Central memory CD8-positive, alpha-beta T cell (primary cell): ENCODE data around the gene KLRC3.
"Not testable (repeated sequence)": the region's sequence is repeated elsewhere in the genome, so short reads cannot be mapped to it uniquely, and the experiment has no call there.

Experiments used
- ATAC-seq: fragments of 150-1000 bp; cut with Tn5 transposase; replicated peaks from 2 replicates; pipeline ENCODE4 v1.10.0; 2022; ENCODE audit warnings: mild to moderate bottlenecking, moderate FRiP score, moderate number of reproducible peaks; ENCODE audit not compliant: poor library complexity, severe bottlenecking; ENCODE audit errors: extremely low read depth
- DNase-seq, 2 donors: peaks; one replicate each; pipeline ENCODE4 v3.0.0; 2021; ENCODE audit warnings: low spot score in 2 of 2
- H3K27ac Mint-ChIP-seq: one replicate; pipeline ENCODE4 v1.8.0; 2022; ENCODE audit warnings: low read depth, mild to moderate bottlenecking, moderate library complexity, mixed read lengths
- H3K27me3 Mint-ChIP-seq: one replicate; pipeline ENCODE4 v1.8.0; 2022; ENCODE audit warnings: mixed read lengths
- H3K36me3 Mint-ChIP-seq: one replicate; pipeline ENCODE4 v1.8.0; 2022; ENCODE audit warnings: mild to moderate bottlenecking, moderate library complexity, mixed read lengths; ENCODE audit not compliant: insufficient read depth
- H3K4me1 Mint-ChIP-seq: one replicate; pipeline ENCODE4 v1.8.0; 2022; ENCODE audit warnings: mixed read lengths
- H3K4me3 Mint-ChIP-seq: one replicate; pipeline ENCODE4 v1.8.0; 2022; ENCODE audit warnings: mild to moderate bottlenecking, moderate library complexity, mixed read lengths
- H3K9me3 Mint-ChIP-seq: one replicate; pipeline ENCODE4 v1.8.0; 2022; ENCODE audit warnings: mixed read lengths

KLRC3 gene

DNA sequence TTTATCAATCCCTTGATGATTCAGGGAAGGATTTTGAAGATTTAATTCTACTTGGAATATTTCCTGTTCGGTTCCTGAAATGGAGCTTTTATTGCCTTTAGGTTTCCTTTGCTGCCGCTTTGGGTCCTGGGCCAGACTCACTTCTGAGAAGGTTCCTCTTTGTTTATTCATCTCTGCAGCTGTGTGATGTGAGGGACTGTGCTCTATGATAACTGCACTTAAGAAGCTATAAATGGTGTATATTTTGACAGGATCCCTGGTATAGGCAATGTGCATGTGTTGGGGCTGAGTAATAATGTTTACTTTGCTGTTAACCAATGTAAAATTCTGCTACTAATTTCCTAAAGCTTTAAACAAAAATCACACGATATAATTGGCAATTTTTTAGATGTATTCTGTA, 15.4 kb upstream of the KLRC3 start, which contains the start of gene KLRC2:
TSS of gene KLRC2 (minus strand) at position 195 of the 400 bp plus-strand sequence. CDS start at position 171, 24 bp downstream.
- not testable (repeated sequence) for H3K36me3 Mint-ChIP-seq, H3K4me3 Mint-ChIP-seq, DNase-seq, H3K4me1 Mint-ChIP-seq, H3K27ac Mint-ChIP-seq, H3K27me3 Mint-ChIP-seq, H3K9me3 Mint-ChIP-seq
- peak; percentile 54 for ATAC-seq

DNA sequence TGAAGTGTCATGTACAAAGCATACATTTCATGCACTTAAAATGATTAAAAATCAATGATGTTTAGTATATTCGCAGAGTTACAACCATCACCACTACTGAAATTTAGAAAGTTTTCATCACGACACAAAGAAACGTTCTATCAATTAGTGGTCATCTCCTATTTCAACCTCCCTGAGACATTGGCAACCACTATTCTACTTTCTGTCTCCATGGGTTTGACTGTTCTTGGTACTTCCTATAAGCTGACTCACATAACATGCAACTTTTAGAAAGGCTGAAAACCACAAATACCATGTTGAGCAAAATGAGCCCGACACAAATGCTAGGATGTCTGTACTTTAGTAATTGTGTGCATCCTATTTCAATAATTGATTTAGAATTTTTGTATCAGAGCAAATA, 10.2 kb upstream of the KLRC3 start:
- ATAC-seq: peak; percentile 49
- H3K4me1 Mint-ChIP-seq, DNase-seq, H3K4me3 Mint-ChIP-seq, H3K36me3 Mint-ChIP-seq, H3K9me3 Mint-ChIP-seq, H3K27ac Mint-ChIP-seq, H3K27me3 Mint-ChIP-seq: not testable (repeated sequence)

DNA sequence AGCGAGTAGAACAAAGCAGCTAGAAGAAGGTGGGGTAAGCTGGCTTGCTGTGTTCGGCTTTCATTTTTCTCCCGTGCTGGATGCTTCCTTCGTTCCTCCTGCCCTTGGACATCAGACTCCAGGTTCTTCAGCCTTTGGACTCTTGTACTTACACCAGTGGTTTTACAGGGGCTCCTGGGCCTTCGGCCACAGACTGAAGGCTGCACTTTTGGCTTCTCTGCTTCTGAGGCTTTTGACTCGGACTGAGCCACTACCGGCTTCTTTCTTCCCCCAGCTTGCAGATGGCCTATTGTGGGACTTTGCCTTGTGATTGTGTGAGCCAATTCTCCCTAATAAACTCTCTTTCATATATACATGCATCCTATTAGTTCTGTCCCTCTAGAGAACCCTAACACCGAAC, 5.5 kb upstream of the KLRC3 start:
- not testable (repeated sequence) for H3K27me3 Mint-ChIP-seq, H3K4me1 Mint-ChIP-seq, H3K9me3 Mint-ChIP-seq, H3K36me3 Mint-ChIP-seq, H3K4me3 Mint-ChIP-seq, ATAC-seq, DNase-seq
- peak overlapping the region; percentile 51 for H3K27ac Mint-ChIP-seq

DNA sequence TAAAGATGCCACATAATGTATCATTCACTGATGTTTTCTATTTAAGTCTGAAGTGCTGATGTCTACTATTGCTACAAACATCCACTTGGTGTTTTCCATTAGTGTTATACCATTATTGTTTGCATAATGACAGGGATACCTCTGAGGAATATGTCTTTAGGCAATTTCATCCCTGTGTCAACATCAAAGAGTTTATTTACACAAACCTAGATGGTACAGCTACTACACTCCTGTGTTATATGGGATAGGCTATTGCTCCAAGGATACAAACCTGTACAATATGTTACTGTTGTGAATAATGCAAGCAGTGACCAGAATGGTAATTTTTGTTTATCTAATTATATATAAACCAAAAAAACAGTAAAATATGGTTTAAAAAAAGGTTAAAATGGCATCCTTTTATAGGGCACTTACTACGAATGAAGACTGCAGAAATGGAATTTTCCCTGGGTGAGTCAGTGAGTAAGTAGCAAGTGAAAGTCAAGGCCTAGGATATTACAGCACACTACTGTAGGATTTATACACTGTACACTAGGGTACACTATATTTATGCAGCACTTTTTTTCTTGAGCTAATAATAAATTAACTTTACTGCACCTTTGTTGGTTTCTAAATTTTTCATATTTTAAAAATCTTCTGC, 4.0 kb upstream of the KLRC3 start:
- not testable (repeated sequence) for H3K36me3 Mint-ChIP-seq, ATAC-seq, H3K27me3 Mint-ChIP-seq, H3K27ac Mint-ChIP-seq, H3K9me3 Mint-ChIP-seq, H3K4me3 Mint-ChIP-seq, H3K4me1 Mint-ChIP-seq, DNase-seq

DNA sequence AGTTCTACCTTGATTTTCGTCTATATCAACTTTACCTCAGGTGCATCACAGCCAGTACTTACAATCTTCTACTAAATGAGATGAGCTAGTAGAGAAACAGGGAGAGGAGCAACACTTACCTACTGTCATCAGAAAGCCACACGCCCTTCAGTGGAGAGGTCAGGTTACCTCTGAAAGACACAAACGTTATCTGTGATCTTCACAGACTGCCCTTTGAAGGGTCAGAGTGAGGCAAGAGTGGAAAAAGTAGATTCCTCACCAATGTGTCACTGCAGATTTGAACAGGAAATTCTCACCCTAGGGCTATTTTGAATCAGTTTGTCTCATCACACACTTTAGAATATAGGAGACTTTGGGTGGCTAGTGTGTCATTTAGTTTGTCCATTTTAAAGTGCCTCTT, 1.8 kb upstream of the KLRC3 start:
- H3K4me3 Mint-ChIP-seq, H3K27me3 Mint-ChIP-seq, H3K27ac Mint-ChIP-seq, DNase-seq, ATAC-seq, H3K9me3 Mint-ChIP-seq, H3K4me1 Mint-ChIP-seq, H3K36me3 Mint-ChIP-seq: not testable (repeated sequence)

DNA sequence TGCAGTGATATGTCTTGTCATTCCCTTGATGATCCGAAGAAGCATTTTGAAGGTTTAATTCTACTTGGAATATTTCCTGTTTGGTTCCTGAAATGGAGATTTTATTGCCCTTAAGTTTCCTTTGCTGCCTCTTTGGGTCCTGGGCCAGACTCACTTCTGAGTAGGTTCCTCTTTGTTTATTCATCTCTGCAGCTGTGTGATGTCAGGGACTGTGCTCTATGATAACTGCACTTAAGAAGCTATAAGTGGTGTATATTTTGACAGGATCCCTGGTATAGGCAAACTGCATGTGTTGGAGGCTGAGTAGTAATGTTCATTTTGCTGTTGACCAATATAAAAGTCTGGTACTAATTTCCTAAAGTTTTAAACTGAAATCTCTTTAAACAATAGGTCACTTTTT, 11.0 kb downstream of the KLRC3 start, which contains the start of gene KLRC4:
TSS of gene KLRC4 (minus strand) at position 366 of the 400 bp plus-strand sequence. CDS start at position 184, 182 bp downstream.
- Mint-ChIP-seq H3K4me3 (peak within 1 kb of the TSS; percentile 88), H3K9me3 (no peaks in the 10 kb centered on the region), H3K4me1 (peaks cover 17% of the 10 kb centered on the region), H3K36me3 (peaks cover 27% of the 10 kb centered on the region), H3K27me3 (no peaks in the 10 kb centered on the region), H3K27ac (peak within 1 kb of the TSS; percentile 47)
- ATAC-seq (peak; percentile 82), DNase-seq (no peak)

DNA sequence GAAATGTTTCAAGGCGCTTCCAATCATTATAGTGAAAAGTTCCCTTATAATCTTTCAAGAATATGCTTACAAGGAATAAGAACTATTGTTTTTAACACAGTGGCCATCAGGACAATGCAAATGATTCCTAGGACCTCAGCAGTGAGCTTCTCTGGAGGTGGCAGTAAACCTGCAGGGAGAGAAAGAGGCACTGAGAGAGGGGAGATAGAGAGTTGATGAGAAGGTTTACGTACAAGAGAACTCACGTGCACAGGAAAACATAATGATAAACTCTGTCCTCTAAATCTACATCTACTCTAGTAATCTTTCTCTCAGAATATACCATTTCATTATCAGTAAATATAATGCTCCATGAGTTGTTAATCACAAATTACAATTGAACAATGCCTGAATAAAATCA, 11.6 kb downstream of the KLRC3 start:
- H3K36me3 Mint-ChIP-seq: peaks cover 30% of the 10 kb centered on the region
- no peak for DNase-seq
- peaks cover 17% of the 10 kb centered on the region for H3K4me1 Mint-ChIP-seq
- H3K27me3 Mint-ChIP-seq: no peaks in the 10 kb centered on the region
- peak overlapping the region; percentile 47 for H3K27ac Mint-ChIP-seq
- peak; percentile 11 for ATAC-seq
- H3K9me3 Mint-ChIP-seq: no peaks in the 10 kb centered on the region
- peak overlapping the region; percentile 88 for H3K4me3 Mint-ChIP-seq

DNA sequence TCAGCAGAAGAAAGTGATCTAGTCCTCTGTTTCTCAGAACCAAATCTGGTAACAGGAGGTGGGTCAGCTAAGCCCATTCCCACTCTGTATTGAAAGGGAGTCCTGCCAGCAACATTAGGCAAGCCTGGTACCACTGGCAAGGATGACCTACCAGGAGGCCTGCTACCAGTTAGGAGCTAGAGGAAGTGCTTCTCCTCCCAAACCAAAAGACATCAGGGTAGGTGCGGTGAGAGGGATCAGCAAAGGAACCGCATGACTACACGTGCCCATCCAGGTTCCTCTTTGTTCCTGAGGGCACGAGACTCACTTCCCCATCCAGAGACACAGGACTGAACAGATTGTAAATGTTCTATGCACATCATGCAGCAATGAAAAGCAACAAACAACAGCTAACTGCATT, 13.7 kb downstream of the KLRC3 start:
- Mint-ChIP-seq H3K4me1 (peaks cover 23% of the 10 kb centered on the region), H3K9me3 (no peaks in the 10 kb centered on the region), H3K36me3 (peaks cover 34% of the 10 kb centered on the region), H3K27ac (peak overlapping the region; percentile 65), H3K4me3 (peak overlapping the region; percentile 83), H3K27me3 (no peaks in the 10 kb centered on the region)
- no peak for DNase-seq
- no peak for ATAC-seq

DNA sequence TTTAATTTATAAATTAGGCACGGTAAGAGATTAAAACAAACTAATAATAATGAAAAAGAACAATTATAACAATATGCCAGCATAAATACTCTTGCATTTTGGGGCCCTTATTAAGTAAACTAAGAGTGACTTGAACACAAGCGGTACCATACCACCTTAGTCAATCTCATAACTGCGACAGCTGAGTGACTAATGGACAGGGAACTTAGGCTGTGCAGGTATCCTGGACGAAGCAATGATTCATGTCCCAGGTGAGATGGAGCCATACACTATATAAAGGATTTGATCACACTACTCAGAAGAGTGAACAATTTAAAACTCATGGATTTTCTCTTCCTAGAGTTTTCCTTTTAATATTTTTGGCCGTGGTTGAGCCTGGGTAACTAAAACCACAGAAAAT, 15.1 kb downstream of the KLRC3 start:
- peaks cover 31% of the 10 kb centered on the region for H3K36me3 Mint-ChIP-seq
- ATAC-seq: no peak
- H3K4me3 Mint-ChIP-seq: peak overlapping the region; percentile 58
- H3K27ac Mint-ChIP-seq: no peak overlapping the region
- DNase-seq: no peak
- H3K4me1 Mint-ChIP-seq: peaks cover 33% of the 10 kb centered on the region
- H3K27me3 Mint-ChIP-seq: no peaks in the 10 kb centered on the region
- H3K9me3 Mint-ChIP-seq: no peaks in the 10 kb centered on the region

DNA sequence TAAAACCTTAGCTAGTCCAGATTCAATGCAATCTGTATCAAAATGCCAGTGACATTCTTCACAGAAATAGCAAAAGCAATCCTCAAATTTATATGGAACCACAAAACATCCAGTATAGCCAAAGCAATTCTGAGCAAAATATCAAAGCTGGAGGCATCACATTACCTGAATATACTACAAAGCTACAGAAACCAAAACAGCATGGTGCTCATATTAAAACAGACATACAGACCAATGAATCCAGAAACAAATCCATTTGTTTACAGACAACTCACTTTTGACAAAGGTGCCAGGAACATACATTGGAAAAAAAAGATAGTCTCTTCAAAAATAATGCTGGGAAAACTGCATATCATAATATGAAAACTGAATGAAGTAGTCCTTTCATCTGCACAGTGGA, 15.6 kb downstream of the KLRC3 start:
- no peak for DNase-seq
- peaks cover 35% of the 10 kb centered on the region for H3K36me3 Mint-ChIP-seq
- peaks cover 37% of the 10 kb centered on the region for H3K4me1 Mint-ChIP-seq
- ATAC-seq: no peak
- no peaks in the 10 kb centered on the region for H3K9me3 Mint-ChIP-seq
- peak overlapping the region; percentile 58 for H3K4me3 Mint-ChIP-seq
- H3K27ac Mint-ChIP-seq: peak overlapping the region; percentile 91
- no peaks in the 10 kb centered on the region for H3K27me3 Mint-ChIP-seq

DNA sequence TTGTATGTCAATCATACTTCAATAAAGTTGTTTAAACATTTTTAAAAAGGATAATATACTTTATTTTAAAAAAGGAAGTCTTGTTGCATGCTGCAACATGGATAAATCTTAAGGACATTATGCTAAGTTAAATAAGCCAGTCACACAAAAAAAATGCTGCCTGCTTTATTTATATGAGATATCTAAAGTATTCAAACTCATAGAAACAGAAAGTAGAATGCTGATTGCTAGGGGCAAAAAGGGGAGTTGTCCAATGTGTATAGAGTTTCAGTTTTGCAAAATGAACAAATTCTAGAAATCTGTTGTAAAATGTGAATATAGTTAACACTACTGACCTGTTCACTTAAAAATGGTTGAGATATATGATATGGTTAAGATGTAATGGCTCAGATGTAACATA, 19.6 kb downstream of the KLRC3 start:
- Mint-ChIP-seq H3K9me3 (no peaks in the 10 kb centered on the region), H3K27ac (peak overlapping the region; percentile 60), H3K27me3 (no peaks in the 10 kb centered on the region), H3K36me3 (peaks cover 35% of the 10 kb centered on the region), H3K4me3 (peak overlapping the region; percentile 67), H3K4me1 (peaks cover 38% of the 10 kb centered on the region)
- DNase-seq (no peak), ATAC-seq (no peak)

DNA sequence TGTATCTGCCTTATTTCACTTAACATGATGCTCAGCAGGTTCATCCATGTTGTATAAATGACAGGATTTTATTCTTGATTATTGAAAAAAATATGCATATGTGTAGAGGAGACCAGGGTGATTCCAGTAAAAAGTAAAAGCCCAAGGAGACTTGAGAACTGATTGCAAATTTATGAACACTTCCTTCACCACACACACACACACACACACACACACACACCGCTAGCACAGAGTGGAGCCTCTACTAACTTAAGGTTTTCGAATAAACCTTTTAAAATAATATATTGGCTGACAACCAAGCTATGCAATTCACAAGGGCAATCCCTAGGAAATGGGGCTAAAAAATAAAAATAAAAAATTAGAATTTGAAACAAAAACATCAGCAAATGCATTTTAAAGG, 22.2 kb downstream of the KLRC3 start:
- H3K27ac Mint-ChIP-seq: peak overlapping the region; percentile 99

DNA sequence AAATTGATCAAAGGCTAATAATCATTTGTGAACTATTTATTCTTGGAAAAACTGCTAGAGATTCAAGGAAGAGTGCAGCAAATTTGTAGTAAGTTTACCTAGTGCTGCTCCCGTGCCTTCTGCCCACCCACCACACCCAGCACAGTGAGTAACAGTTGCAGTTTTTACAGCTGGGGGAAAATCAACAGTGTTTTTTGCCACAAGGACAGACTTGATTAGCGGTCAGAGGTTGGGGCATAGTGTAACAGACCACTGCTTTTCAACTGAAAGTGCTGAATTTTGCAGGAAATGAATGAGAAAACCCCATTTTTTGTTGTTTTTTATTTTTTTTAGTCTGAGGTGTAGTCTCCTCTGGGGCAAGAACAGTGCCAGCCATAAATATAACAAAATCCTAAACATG, 23.1 kb downstream of the KLRC3 start:
- peak overlapping the region; percentile 99 for H3K27ac Mint-ChIP-seq
- no peaks in the 10 kb centered on the region for H3K27me3 Mint-ChIP-seq
- peaks cover 40% of the 10 kb centered on the region for H3K36me3 Mint-ChIP-seq
- H3K4me1 Mint-ChIP-seq: peaks cover 68% of the 10 kb centered on the region
- peak overlapping the region; percentile 50 for H3K4me3 Mint-ChIP-seq
- ATAC-seq (peak; percentile 5), DNase-seq (no peak)
- no peaks in the 10 kb centered on the region for H3K9me3 Mint-ChIP-seq

More for the DNA sequence above, 22.2 kb downstream of the KLRC3 start:
- ATAC-seq (no peak), DNase-seq (no peak)
- H3K9me3 Mint-ChIP-seq: no peaks in the 10 kb centered on the region
- H3K27me3 Mint-ChIP-seq: no peaks in the 10 kb centered on the region
- peak overlapping the region; percentile 68 for H3K4me3 Mint-ChIP-seq
- H3K36me3 Mint-ChIP-seq: peaks cover 39% of the 10 kb centered on the region
- peaks cover 65% of the 10 kb centered on the region for H3K4me1 Mint-ChIP-seq
